Endothelial cell of umbilical vein (primary cell): ENCODE results near the gene COL28A1. TPM values are rescaled to one million over a fixed set of nuclear protein-coding genes. Genes with fewer than 3 reads are reported as not detected.
A peak's percentile ranks its signal among the peaks of the same experiment; 100 is the strongest.

Source experiments
- BruUV-seq: library from RNA; stranded (reverse); fragments of 400-500 nt; replicated peaks from 2 replicates; lab custom pipeline; 2021; lab: Mats Ljungman, UMichigan
- CTCF ChIA-PET: fragments of 300-600, 350-600 bp; sonication (Branson Sonifier 250); formaldehyde crosslinking; loops from one replicate; lab custom pipeline; 2021; ENCODE audit warnings: antibody characterized with exemption, inconsistent platforms; lab: Charles Lee
- POLR2A ChIA-PET: fragments of 300-600, 350-600 bp; sonication (Branson Sonifier 250); formaldehyde crosslinking; loops from one replicate; lab custom pipeline; 2021; ENCODE audit warnings: antibody characterized with exemption, inconsistent platforms; lab: Charles Lee
- DNase-seq: peaks from one replicate; pipeline ENCODE4 v3.0.0-alpha.2; 2011; ENCODE audit warnings: low read depth, low spot score
- FAIRE-seq: peaks from 2 replicates; lab custom pipeline; 2011; peaks lifted over from hg19 to GRCh38; lab: Jason Lieb, UNC
- H2AFZ ChIP-seq: 2 replicates; pipeline ENCODE4 v1.6.0; 2012; ENCODE audit warnings: low read depth, low read length, control low read depth, inconsistent platforms
- H3K27ac ChIP-seq: 2 replicates; pipeline ENCODE4 v1.5.1; 2011; ENCODE audit warnings: low read depth, mild to moderate bottlenecking, control low read depth, low read length, moderate library complexity; ENCODE audit not compliant: insufficient read depth
- H3K27me3 ChIP-seq, 2 experiments: 2 replicates each; pipeline versions ENCODE4 v1.6.0 to v1.6.1; 2011; ENCODE audit warnings: low read length in 2 of 2, mixed read lengths in 1 of 2; ENCODE audit not compliant: control insufficient read depth in 2 of 2, insufficient read depth in 2 of 2
- H3K36me3 ChIP-seq, 2 experiments: 2 replicates in 1 of 2; 3 replicates in 1 of 2; pipeline ENCODE4 v1.5.1; 2011; ENCODE audit warnings: low read length in 2 of 2, mild to moderate bottlenecking in 1 of 2, moderate library complexity in 1 of 2; ENCODE audit not compliant: control insufficient read depth in 2 of 2, insufficient read depth in 2 of 2; ENCODE audit errors: extremely low read depth in 1 of 2
- H3K4me1 ChIP-seq: 3 replicates; pipeline ENCODE4 v1.5.1; 2011; ENCODE audit warnings: mild to moderate bottlenecking, low read length; ENCODE audit not compliant: control insufficient read depth, insufficient read depth; ENCODE audit errors: extremely low read depth
- H3K4me2 ChIP-seq: 2 replicates; pipeline ENCODE4 v1.6.1; 2011; ENCODE audit warnings: low read length, control low read depth, mixed read lengths; ENCODE audit not compliant: insufficient read depth
- H3K4me3 ChIP-seq, 3 experiments: fragments of 200-600 bp in 1 of 3; sonication (generic), shearing (Covaris generic) in 1 of 3; replicated peaks in 1 of 3; 2 replicates each; pipeline ENCODE4 v1.5.1; 2011 to 2016; ENCODE audit warnings: control low read depth in 3 of 3, low read length in 3 of 3, mild to moderate bottlenecking in 2 of 3, inconsistent platforms in 1 of 3, low read depth in 1 of 3, moderate library complexity in 1 of 3; ENCODE audit not compliant: insufficient read depth in 1 of 3
- H3K79me2 ChIP-seq: 2 replicates; pipeline ENCODE4 v1.6.0; 2012; ENCODE audit warnings: low read length, inconsistent platforms; ENCODE audit not compliant: control insufficient read depth, insufficient read depth
- H3K9ac ChIP-seq: replicated peaks from 2 replicates; pipeline ENCODE3; 2011; ENCODE audit warnings: low read length, control low read depth; ENCODE audit not compliant: insufficient read depth; ENCODE audit errors: extremely low read depth
- H3K9me1 ChIP-seq: replicated peaks from 3 replicates; pipeline ENCODE4 v1.6.0; 2011; ENCODE audit warnings: mild to moderate bottlenecking, low read length; ENCODE audit not compliant: control insufficient read depth, insufficient read depth; ENCODE audit errors: extremely low read depth
- H3K9me3 ChIP-seq: replicated peaks from 2 replicates; pipeline ENCODE4 v1.5.1; 2012; ENCODE audit warnings: low read length, inconsistent platforms; ENCODE audit not compliant: control insufficient read depth, insufficient read depth
- H4K20me1 ChIP-seq: replicated peaks from 2 replicates; pipeline ENCODE3; 2011; ENCODE audit warnings: mild to moderate bottlenecking, low read length; ENCODE audit not compliant: control insufficient read depth, insufficient read depth; ENCODE audit errors: extremely low read depth
- EZH2 ChIP-seq: IDR thresholded peaks from 2 replicates; pipeline ENCODE4 v1.6.1; 2012; ENCODE audit warnings: borderline replicate concordance, low read depth, mild to moderate bottlenecking, moderate library complexity, low read length, inconsistent platforms; ENCODE audit not compliant: severe bottlenecking
- FOS ChIP-seq: IDR thresholded peaks from 2 replicates; pipeline ENCODE4 v1.6.1; 2011; ENCODE audit warnings: mild to moderate bottlenecking, low read length, moderate library complexity, borderline replicate concordance; ENCODE audit not compliant: insufficient read depth
- GATA2 ChIP-seq: IDR thresholded peaks from 2 replicates; pipeline ENCODE4 v1.7.0; 2011; ENCODE audit warnings: low read depth, mild to moderate bottlenecking, moderate library complexity, mixed read lengths, low read length; ENCODE audit not compliant: insufficient read length, insufficient read depth
- JUN ChIP-seq: IDR thresholded peaks from 2 replicates; pipeline ENCODE4 v1.6.1; 2011; ENCODE audit warnings: borderline replicate concordance, low read depth; ENCODE audit not compliant: insufficient read length, insufficient read depth
- MYC ChIP-seq: IDR thresholded peaks from one replicate; pipeline ENCODE4 v1.6.1; 2011; ENCODE audit warnings: mild to moderate bottlenecking, low read depth, low read length
- POLR2A ChIP-seq: IDR thresholded peaks from 2 replicates; pipeline ENCODE4 v1.6.1; 2012; ENCODE audit warnings: low read depth, mild to moderate bottlenecking, control low read depth, low read length
- POLR2AphosphoS5 ChIP-seq: IDR thresholded peaks from 2 replicates; pipeline ENCODE4 v1.6.1; 2012; ENCODE audit warnings: low read depth, mild to moderate bottlenecking, control low read depth, low read length, moderate library complexity; ENCODE audit not compliant: insufficient read depth
- dilution Hi-C: fragments of 300-500 bp; cut with MboI; formaldehyde crosslinking; loops from one replicate; pipeline ENCODE4 v1.15.0; 2019; ENCODE audit warnings: low sequenced_read_pairs; ENCODE audit not compliant: extremely low pct_ligation_motif_present
- intact Hi-C: fragments of 100-400 bp; cut with micrococcal nuclease; formaldehyde crosslinking; loops from one replicate; pipeline ENCODE4 v1.10.0; 2022
- polyA plus RNA-seq, 4 experiments: library from polyadenylated mRNA; depleted of rRNA in 3 of 4; stranded (reverse) in 3 of 4; unstranded in 1 of 4; fragments of >200 nt; gene quantifications; 2 replicates each; pipeline versions ENCODE4 v1.2.1 to v1.2.3, GENCODE V29; 2011 to 2012; ENCODE audit warnings: missing spikeins in 1 of 4
- total RNA-seq: library from RNA; stranded (reverse); gene quantifications from 2 replicates; pipeline ENCODE4 v1.2.3, GENCODE V29; 2021
- TF ChIP-seq, protein P1 (sequence below): IDR thresholded peaks from 2 replicates; pipeline ENCODE4 v1.6.1; 2011; ENCODE audit not compliant: insufficient read depth, insufficient read length
- TF ChIP-seq, protein P2 (sequence below), 2 donors: IDR thresholded peaks; 1 replicate in 1 of 2; 2 replicates in 1 of 2; pipeline ENCODE4 v1.5.1; 2011; ENCODE audit warnings: low read length in 2 of 2, mild to moderate bottlenecking in 2 of 2, moderate library complexity in 2 of 2, control low read depth in 1 of 2, inconsistent platforms in 1 of 2, low read depth in 1 of 2; ENCODE audit not compliant: insufficient read depth in 1 of 2; ENCODE audit errors: extremely low read depth in 1 of 2

COL28A1 gene
- total and polyA plus RNA-seq, 2 donors (not counting 3 experiments of a cell fraction or from before 2014, with no cell fraction given): not detected

- Histone ChIP-seq H2AFZ (no peak overlapping the region), H3K27ac (no peak overlapping the region), H3K9me1 (no peaks in the 10 kb centered on the region), H3K79me2 (no peaks in the 10 kb centered on the region), H3K4me3 (no peak overlapping the region), H3K27me3 (peaks cover 0 to 2% of the 10 kb centered on the region in 2 experiments), H3K9ac (no peak overlapping the region), H4K20me1 (no peaks in the 10 kb centered on the region), H3K4me1 (no peaks in the 10 kb centered on the region), H3K36me3 (no peaks in the 10 kb centered on the region), H3K4me2 (no peak overlapping the region), H3K9me3 (no peaks in the 10 kb centered on the region)
- no peak for TF ChIP-seq MYC
- TF ChIP-seq, protein P1, sequence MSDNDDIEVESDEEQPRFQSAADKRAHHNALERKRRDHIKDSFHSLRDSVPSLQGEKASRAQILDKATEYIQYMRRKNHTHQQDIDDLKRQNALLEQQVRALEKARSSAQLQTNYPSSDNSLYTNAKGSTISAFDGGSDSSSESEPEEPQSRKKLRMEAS: no peak
- no peak for TF ChIP-seq EZH2
- TF ChIP-seq GATA2: no peak
- TF ChIP-seq POLR2AphosphoS5: no peak
- no peak for TF ChIP-seq FOS
- TF ChIP-seq JUN: no peak
- TF ChIP-seq, protein P2, sequence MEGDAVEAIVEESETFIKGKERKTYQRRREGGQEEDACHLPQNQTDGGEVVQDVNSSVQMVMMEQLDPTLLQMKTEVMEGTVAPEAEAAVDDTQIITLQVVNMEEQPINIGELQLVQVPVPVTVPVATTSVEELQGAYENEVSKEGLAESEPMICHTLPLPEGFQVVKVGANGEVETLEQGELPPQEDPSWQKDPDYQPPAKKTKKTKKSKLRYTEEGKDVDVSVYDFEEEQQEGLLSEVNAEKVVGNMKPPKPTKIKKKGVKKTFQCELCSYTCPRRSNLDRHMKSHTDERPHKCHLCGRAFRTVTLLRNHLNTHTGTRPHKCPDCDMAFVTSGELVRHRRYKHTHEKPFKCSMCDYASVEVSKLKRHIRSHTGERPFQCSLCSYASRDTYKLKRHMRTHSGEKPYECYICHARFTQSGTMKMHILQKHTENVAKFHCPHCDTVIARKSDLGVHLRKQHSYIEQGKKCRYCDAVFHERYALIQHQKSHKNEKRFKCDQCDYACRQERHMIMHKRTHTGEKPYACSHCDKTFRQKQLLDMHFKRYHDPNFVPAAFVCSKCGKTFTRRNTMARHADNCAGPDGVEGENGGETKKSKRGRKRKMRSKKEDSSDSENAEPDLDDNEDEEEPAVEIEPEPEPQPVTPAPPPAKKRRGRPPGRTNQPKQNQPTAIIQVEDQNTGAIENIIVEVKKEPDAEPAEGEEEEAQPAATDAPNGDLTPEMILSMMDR (IDR thresholded peaks at IDR 0.05; ENCODE audit: extremely low read depth in 1 of 2, insufficient read depth in 1 of 2, low read depth in 1 of 2, low read length in 2 of 2): no peak
- no peak for TF ChIP-seq POLR2A
- peak; percentile 43 for FAIRE-seq
- no peak for DNase-seq
- POLR2A ChIA-PET: no interaction called here
- intact Hi-C loops: no loop called here
- CTCF ChIA-PET: no interaction called here
- dilution Hi-C loops: no loop called here
- BruUV-seq: no TSS peak
These were observed 116.7 kb downstream of the COL28A1 start for GRCh38 chr7:7418997-7419396.
